ENCODE results near the gene TBC1D10A. TPM values are rescaled to one million over a fixed set of nuclear protein-coding genes. Genes with fewer than 3 reads are reported as not detected.

The TBC1D10A gene
- total RNA-seq, 1 experiment from 2014 or later = 7.5 TPM

DNA sequence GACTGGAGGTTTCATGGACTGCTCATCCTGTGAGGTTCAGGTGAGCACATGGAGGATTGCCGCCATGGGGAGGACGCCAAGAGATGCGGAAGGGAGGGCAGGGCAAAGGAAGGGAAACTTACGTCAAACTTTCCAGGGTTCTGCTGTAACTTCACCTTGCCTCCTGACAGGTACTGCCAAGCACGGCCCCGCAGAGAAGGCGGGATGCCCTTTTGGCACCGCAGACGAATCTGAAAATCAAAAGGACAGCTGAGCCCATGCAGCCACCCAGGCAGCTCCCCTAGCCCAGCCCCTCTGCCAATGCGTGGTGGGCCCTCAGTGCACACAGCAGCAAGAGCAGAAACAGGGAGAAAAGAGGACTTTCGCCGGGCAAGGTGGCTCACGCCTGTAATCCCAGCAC, 27.4 kb downstream of the TBC1D10A start:
- DNase-seq (ENCODE audit: low spot score) = no peak

DNA sequence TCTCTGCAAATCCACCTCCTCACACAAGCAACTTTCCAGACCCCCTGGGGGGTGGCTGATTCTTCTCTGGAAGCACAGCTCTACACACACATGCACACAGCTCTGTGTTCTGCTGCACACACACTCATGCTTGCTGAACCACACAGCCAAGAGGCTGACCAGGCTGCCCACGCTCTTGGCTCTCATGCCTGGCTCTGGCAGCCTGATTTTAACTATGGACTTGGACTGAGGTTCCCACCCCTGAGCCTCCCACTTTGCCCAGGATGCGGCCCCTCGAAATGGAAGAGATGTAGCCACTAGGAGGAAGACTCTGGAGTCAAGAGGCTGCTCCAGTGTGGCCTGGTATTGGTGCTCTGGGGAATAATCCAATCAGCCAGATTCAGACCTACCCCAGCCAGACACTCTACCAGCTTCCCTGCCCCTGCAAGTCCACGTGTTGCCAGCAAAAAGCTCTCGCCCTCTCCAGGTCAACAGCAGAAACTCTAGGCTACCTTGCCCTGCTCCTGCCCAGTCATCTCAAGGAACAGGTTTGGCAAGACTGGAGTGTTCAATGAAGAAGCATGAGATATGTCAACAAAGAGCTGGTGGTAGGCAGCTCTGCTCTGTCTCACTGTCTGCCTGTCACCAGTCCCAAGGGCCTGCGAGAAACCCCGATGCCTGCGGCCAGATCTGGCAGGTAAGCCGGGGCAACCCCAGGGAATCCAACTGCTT, 28.6 kb downstream of the TBC1D10A start:
- no peak for DNase-seq (ENCODE audit: low spot score)

DNA sequence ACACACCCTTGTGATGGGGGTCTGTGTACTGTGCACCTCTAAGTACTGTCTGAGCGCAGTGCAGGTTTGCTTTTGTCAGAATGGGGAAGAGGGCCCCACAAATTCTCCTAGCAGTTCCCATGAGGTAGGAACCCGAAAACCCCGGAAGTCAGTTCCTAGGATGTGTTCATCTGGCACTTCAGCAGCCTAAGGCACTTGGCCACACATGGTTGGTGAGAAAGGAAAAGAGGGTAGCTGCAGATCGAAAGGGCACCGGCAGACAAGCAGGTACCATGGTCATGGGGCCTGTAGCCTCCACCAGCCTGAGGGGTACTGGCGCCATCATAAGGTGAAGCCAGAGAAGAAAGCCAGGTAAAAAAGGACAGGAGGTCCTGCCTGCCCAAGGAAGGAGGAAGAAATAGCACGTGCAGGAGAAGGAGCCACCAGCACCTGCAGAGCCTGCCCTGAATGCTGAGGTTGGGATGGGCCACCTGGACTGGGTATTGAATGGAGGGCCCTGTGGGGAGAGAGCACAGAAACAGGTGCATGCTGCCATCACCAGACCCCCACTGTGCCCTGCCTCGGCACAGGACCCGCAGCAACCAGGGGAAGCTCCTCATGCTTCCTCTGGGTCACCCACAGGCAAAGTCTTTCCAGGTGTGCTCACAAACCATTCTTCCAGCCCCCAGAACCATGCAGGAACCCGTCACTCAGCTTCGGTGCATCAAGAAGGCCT, 29.3 kb downstream of the TBC1D10A start:
- no peak for DNase-seq (ENCODE audit: low spot score)

DNA sequence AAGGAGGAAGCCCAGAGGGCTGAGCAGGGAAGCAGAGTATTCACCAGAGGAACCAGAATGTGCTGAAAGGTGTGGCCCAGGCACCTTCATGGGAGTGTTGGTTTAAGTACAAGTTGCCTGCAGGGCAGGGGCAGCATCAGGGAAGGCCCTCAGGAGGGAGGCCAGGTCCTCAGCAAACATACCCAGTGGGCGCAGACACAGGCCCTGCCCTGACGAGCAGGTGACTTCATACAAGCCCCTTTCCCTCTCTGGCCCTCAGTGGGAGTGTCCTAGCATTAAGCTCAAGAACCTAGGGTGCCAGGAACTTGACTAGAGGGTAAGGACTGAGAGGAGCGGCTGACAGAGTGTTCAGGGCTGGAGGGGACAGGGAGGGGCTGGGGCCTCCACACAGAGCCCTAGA, 29.9 kb downstream of the TBC1D10A start:
- DNase-seq (ENCODE audit: low spot score) = no peak

DNA sequence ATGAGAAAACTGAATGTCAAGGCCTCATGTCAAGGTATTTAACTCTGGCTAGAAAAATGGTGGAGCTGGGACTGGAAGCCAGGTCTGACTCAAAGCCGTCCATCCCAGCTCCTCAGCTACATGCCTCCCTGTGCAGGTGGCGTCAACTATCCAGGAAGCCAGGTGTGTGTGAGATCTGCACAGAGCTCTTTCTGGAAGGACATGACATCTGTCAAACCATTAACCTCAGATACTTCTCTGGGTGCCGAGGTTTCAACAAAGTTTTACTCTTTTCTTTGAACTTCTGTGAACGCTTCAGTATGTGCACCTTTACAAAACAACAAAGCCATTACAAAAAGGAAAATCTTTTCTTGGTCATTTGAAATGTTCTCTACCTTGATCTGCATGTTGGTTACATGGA, 30.4 kb downstream of the TBC1D10A start:
- no peak for DNase-seq (ENCODE audit: low spot score)

DNA sequence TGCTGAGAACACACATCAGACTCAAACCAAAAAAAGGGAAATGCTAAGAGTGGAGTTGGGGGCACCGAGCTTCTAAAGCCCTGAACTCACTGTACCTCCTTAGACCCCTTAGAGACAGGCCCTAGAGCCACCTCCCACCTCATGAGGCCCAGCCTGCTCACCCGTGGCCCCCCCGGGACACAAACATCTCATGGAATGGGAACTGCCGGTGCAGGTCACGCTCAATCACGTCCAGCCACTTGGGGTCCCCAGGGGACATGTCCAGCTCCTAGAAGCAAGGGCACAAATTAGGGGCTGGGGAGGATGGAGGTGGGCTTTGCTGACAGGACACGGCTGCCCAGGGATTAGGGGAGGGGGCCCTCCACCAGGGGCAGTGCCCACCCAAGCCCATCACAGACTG, 31.2 kb downstream of the TBC1D10A start:
- DNase-seq (ENCODE audit: low spot score) = no peak

DNA sequence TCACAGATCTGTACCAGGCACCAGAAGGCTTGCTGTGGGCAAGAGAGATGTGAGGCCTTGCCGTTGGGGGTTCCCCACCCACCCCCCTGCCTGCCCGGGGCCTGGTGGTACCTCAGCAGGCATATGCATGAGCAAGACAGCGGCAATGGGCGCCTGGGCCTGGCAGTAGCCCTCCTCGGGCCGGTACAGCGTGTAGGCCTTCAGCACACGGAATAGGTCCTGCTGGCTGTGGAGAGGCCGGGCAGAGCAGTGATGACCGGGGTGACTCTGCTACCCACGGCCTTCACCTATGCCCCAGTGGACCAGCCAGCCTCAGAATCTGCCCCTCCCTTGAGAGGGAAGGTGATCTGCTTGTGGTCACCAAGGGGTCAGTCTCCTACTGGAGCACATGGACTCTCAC, 31.9 kb downstream of the TBC1D10A start:
- DNase-seq (ENCODE audit: low spot score) = no peak

DNA sequence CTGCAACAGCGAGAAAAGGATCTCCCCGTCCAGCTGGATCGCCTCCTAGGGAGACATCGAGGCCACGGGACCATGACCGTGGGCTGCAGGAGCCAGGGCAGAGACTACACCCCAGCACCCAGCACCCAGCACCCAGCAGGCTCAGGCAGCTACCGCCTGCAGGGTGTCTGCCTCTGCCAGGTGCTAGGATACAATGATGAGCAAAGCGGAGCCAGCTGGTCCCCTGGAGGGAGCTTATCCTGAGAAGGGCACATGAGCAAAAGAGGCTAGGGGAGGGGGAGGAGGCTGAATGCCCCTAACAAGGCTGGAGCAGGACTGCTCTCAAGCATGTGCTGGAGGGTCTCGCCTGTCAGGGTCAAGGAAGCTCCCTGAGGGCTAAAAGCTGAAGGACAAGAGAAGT, 32.7 kb downstream of the TBC1D10A start:
- DNase-seq (ENCODE audit: low spot score) = no peak

DNA sequence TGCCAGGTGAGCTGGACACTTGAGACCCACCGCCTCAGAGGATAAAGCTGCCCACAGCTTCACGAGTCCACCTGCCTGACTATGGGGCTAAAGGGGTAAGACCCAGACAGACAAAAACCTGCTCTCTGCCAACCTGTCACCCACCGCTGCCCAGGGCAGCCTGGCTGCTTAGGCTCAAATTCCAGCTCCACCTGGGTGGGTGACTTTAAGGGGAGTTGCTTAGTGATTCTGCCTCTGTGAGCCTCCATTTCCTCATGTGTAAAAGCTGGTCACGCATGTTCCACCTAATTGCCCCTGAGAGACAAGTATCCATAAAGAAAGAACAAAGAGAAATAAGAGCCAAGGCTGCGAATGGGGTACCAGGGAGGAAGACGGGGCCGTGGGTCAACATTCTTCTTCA, 33.7 kb downstream of the TBC1D10A start:
- no peak for DNase-seq (ENCODE audit: low spot score)

DNA sequence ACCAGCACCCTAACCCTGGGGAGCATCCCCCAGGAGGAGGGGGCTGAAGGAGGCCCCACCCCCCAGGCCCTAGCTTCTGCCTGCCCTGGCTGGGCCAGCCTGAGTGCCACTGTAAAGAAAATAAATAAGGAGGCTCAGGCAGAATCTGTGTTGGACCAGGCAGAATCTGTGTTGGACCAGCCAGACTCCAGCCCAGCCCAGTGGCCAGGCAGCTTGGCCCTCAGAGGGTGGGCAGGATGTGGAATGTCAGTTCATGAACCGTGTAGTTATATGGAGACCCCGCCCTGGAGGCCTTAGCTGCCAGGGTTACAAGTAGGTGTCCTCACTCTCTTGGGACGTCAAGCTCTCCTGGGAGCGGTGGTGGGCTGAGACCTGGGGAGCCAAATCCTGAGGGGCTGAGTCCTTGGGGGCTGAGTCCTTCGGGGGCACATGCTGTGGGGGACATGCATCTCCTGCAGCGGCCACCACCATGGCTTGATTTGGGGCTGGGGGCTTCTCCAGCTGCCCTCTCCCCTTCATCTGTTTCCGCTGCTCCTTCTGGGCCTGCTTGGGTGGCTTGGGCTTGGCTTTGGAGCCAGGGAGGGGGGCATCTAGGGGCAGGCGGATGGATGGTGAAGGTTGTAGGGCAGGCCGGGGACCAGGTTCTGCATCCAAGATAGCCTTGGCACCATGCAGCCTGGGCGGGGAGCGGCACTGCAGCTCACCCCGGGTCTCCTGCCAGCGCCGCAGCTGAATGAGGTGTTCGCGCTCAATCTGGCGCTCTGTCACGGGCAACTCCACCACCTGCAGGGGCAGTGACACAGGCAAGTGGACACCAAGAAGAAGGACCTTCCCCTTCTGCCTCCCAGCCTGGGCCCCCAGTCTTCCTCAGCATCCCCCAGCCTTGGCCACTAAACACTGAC, 34.4 kb downstream of the TBC1D10A start:
- no peak for DNase-seq (ENCODE audit: low spot score)

DNA sequence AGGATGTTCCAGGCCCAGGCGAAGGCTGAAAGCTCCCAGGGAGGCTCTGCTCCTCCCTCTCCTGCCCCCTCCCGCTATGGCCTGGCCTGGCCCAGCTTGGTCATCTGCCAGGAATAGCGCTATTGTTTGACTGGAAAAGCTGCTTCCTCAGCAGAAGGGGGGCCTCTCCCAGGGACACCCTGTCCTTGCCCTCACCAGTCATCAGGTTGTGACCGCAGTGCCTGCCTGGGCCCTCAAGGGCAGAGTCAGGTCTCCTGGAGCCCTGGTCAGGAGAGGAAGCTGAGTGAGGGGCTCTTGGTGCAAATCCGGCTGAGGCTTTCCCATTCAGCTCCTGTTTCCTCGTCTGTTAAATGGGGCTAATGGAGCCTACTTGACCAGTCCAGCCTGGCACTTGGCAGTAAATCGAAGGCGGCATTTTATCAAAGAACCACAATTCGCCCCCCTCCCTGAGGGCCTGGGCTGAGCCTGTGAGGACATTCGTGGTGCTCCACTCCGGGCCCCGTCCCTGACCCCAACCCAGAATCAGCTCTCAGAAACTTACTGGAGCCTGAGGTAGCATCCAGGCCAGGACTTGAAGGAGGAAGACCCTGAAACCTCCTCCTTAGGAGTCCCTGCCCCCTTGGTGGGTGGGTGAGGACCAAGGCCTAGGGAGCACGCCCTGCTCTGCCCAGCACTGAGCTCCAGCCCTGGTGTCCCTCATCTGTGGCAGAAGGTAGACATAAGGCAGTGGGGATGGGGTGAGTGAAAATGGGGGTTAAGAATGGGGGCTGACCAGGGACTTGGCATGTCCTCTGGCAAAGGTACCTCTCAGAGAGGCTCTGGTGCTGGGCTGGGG, 35.5 kb downstream of the TBC1D10A start:
- DNase-seq (ENCODE audit: low spot score) = peak; percentile 39

DNA sequence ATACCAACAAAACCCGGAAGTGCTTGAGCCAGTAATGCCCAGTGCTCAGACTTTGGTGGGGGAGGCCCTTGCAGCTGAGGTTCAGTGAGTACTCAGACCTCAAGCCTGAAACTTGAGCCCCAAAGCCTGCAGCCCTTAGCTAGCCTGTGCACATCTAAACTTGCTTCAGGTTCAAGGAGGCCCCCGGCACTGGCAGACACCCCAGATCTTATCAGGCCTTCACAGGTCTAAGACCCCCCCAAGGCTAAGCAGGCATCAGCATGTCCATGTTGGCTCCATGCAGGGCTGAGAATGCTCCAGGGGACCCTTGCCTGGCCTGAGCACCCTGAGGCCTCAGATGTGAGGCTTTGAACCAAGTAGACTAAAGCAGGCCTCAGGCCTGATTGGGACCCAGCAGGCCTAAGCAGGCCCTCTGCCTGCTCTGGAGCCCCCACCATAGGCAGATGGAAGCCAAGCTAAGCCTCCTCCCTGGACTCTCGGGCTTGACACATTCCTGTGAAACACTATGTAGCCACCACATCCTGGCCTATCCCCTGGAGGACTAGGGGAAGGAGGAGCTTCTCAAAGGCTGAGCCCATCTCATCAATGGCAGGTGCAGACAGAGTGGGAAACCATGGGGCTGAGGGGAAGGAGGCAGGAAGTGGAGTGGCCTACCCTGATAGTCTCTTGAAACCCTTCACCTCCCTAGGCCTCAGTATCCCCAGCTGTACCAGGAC, 36.2 kb downstream of the TBC1D10A start:
- peak; percentile 37 for DNase-seq (ENCODE audit: low spot score)

DNA sequence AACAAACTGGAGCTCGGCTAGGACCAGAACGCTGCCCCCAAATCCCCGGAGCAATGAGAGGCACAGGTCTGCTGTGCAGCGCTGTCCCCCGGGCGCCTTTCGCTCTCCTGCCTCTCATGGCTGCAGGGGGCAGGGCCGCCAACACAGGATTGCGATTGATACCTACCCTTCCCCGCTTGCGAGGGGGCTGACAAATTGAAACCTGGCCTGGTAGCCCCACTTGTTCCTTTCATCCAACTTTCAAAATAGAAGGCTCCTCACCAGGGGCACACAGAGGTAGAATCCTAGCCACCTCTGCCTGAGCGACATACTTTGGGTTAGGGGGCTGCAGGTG, 36.8 kb downstream of the TBC1D10A start:
- no peak for DNase-seq (ENCODE audit: low spot score)

DNA sequence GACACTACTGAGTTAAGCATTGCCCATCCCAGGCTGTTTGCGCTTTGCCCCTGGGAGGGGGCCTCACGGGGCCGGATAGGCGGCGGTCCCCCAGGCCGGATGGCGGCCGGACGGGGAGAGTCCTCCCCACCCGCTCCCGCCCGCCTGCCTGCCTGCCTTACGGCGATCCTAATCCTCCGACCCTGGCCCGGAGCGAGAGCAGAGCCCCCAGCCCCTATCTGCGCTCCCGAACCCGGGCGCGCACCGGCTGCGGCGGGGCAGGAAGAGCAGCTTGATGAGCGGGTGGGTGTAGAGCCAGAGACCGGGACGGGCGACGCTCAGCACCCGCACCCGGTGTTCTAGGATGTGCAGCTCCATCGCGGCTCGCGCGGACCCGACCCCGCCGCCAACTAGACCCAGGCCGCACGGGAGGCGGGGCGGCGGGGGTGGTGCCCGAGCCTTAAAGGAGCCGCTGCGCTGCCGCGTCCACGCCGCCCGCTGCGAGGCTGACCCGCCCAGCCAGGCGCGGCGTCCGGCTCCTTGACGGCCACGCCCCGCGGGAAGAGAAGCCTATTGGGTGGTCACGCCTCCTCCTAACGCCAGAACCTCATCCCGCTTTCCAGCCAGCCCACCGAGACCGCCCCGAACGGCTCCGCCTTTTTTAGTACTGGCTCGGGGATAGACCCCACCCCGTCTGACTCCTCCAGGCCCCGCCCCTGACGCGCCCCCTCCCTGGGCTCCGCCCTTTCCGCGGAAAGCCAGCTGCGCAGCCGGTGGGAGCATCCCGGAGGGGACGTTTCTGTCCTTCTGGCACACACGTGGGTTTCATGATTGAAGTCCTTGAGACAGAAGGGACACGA, 37.4 kb downstream of the TBC1D10A start, which contains the start of gene CASTOR1:
Gene CASTOR1, minus strand, starts transcription at position 365 of the 839 bp plus-strand sequence. Its CDS starts 8 bp downstream, at position 357.
- DNase-seq (ENCODE audit: low spot score) = peak; percentile 93

DNA sequence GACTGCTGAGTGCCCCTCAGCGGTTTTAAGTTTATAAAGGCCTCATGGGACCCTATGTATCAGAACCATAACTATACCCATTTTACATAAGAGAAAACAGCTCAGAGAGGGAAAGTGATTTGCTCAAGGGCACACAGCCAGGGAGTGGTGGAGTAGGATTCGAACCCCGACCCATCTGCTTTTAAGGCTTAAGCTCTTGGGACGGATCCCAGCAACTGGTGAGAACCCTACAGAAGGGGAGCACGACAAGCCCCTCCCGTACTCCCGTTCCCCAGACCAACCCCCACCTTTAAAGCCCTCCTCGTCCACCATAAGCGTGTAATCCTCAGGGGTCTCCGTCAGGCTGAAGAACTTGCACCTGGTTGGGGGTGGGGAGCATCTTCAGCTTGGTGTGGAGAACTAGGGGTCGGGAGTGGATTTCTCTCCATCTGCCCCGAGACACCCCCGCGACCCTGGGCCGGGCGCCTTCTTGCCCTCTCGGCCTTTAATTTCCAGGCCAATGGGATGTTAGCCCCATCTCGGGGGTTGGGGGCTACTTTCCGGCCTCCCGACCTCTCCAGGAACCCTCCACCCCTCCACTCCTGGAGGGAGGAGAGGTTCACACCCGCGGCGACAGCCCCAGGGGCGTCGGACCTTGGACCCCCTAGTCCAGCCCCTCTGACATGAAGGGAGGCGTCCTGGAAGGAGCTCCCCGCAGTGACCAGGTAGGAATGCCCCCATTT, 38.2 kb downstream of the TBC1D10A start:
- DNase-seq (ENCODE audit: low spot score) = no peak

DNA sequence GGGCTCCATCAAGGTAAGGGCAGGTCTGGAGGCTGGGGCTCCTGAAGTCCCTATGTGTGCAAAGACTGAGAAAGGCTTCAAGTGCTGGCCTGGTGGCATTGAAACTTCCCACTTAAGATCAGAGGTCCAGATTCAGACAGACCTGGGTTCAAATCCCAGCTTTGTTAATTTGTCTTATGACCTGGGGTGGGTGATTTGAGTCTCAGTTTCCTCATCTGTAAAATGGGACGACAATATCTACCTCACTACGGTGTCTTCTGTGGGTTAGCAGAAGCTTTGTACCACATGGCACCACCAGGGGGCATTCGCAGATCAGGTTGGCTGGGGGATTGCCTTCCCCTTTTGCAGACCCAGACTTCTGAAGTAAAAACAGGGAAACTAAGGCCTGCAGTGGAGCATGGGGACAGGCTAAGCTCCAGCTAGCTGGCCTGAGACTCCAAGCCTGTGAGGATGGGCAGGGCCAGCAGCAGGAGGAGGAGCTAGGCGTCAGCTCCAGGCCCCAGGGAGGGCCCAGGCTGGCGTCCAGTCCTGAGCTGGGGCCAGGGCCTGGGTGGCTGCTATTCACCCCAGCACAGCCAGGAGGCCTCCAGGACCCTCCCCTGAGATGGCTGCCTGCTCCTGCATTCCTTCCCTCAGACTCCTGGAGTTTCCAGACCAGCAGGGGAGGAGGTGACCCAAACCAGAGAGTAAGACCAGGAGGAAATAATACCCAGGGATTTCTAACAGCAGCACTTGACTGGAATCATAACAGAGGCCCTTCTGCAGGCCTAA, 38.9 kb downstream of the TBC1D10A start:
- peak; percentile 60 for DNase-seq (ENCODE audit: low spot score)

DNA sequence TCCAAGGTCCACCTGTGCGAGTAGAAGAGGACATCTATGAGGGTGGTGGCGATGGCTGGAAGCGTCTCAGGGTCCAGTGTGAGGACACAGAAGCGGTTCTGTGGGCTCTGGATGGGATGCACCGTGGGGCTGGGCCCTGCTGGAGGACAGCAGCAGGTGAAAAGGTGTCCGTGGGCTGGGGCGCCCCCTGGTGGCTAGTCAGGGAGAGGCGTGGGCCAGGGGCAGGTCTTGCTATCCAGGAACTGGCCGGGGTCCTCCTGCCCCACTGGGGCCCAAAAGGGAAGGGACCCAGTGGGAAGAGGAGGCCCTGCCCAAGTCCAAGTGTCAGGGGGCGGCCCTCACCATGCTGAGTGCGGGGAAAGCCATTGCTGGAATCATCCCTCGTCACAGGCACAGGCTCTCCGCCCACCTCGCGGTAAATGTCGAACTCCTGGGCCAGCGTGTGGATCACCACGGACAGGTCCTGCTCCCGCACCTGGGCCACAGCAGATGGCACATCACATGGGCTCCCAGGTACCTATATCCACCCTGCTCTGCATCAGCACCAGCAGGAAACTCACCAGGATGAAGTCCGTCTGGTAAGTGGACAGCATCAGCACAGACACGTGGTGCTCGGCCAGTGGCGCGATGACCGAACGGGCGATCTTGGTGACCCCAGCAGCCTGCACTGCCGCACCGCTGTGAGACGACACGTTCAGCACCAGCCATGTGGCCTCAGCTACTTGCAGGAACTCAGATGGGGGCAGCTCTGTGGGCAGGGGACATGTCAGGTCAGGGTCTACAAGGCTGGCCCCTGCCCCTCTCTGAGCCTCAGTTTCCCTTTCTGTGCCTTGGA, 39.7 kb downstream of the TBC1D10A start:
- peak; percentile 21 for DNase-seq (ENCODE audit: low spot score)

DNA sequence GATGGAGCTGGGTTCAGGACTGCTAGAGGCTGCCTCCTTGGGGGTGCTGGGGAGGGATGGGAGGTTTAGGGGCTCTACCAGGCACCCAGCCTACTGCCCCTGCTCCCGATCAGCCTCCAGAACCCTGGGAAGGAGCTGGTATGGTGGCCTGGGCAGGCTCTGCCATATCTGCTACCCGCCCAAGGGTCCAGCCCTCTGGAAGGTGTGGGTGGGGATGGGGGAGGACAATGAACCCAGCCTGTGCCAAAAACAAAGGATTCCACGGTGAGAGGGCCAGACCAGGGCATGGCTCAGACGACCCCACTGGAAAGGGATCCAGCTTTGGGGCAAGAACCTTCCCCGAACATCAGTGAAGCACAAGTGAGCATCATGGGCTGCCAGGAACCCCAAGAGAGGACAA, 40.4 kb downstream of the TBC1D10A start:
- DNase-seq (ENCODE audit: low spot score) = no peak
